WTC11 (cell line): ENCODE data around the gene SIK2. TPM values are rescaled to one million over a fixed set of nuclear protein-coding genes. Genes with fewer than 3 reads are reported as not detected.

Experiments
- ATAC-seq: fragments of 200-7000 bp; cut with Tn5 transposase; 2 replicates; pipeline ENCODE4 v1.10.0; 2021; ENCODE audit warnings: mild to moderate bottlenecking, moderate library complexity
- CTCF ChIA-PET: fragments of 300-600 bp; sonication (Branson Sonifier 250); formaldehyde crosslinking; loops from one replicate; lab custom pipeline; 2021; ENCODE audit warnings: antibody characterized with exemption; lab: Charles Lee
- POLR2A ChIA-PET: fragments of 350-600 bp; sonication (Branson Sonifier 250); formaldehyde crosslinking; loops from one replicate; lab custom pipeline; 2021; ENCODE audit warnings: antibody characterized with exemption; lab: Charles Lee
- DNase-seq: peaks from one replicate; pipeline ENCODE4 v3.0.0; 2021; ENCODE audit warnings: low spot score
- H3K27ac Mint-ChIP-seq: 2 replicates; pipeline ENCODE4 v1.8.0; 2021; ENCODE audit warnings: mixed read lengths
- H3K27me3 Mint-ChIP-seq: 2 replicates; pipeline ENCODE4 v1.8.0; 2021; ENCODE audit warnings: low read depth, mild to moderate bottlenecking, moderate library complexity, mixed read lengths
- H3K36me3 Mint-ChIP-seq: 2 replicates; pipeline ENCODE4 v1.8.0; 2021; ENCODE audit warnings: mixed read lengths
- H3K4me1 Mint-ChIP-seq: 2 replicates; pipeline ENCODE4 v1.8.0; 2022; ENCODE audit warnings: mixed read lengths
- H3K4me3 Mint-ChIP-seq: 2 replicates; pipeline ENCODE4 v1.8.0; 2021; ENCODE audit warnings: mild to moderate bottlenecking, moderate library complexity, mixed read lengths
- H3K9me3 Mint-ChIP-seq: 2 replicates; pipeline ENCODE4 v1.8.0; 2021; ENCODE audit warnings: mixed read lengths
- ATF3 ChIP-seq: sonication (generic); formaldehyde crosslinking; conservative IDR thresholded peaks from 2 replicates; pipeline ENCODE4 v1.8.1; 2022; ENCODE audit warnings: mild to moderate bottlenecking, missing genetic modification reagents
- E2F4 ChIP-seq: sonication (generic); formaldehyde crosslinking; IDR thresholded peaks from 2 replicates; pipeline ENCODE4 v1.8.1; 2022; ENCODE audit warnings: low read depth, mild to moderate bottlenecking, moderate library complexity, missing genetic modification reagents, borderline replicate concordance
- EMX1 ChIP-seq: fragments of 250-450 bp; sonication (Bioruptor Pico); IDR thresholded peaks from 2 replicates; pipeline ENCODE4 v1.8.0; 2021; ENCODE audit warnings: mild to moderate bottlenecking
- GABPB1 ChIP-seq: sonication (generic); formaldehyde crosslinking; IDR thresholded peaks from 2 replicates; pipeline ENCODE4 v1.8.1; 2023; ENCODE audit warnings: mild to moderate bottlenecking, missing genetic modification reagents
- HMGXB4 ChIP-seq: sonication (generic); formaldehyde crosslinking; IDR thresholded peaks from 2 replicates; pipeline ENCODE4 v1.8.1; 2023; ENCODE audit warnings: mild to moderate bottlenecking, moderate library complexity, missing genetic modification reagents
- IRF2 ChIP-seq: sonication (generic); formaldehyde crosslinking; IDR thresholded peaks from 2 replicates; pipeline ENCODE4 v1.8.0; 2022; ENCODE audit warnings: low read depth, missing genetic modification reagents, borderline replicate concordance
- JAZF1 ChIP-seq: fragments of 250-450 bp; sonication (Bioruptor Pico); IDR thresholded peaks from 2 replicates; pipeline ENCODE4 v1.9.0; 2021; ENCODE audit warnings: moderate library complexity, mild to moderate bottlenecking, inconsistent platforms
- JUN ChIP-seq: sonication (generic); formaldehyde crosslinking; IDR thresholded peaks from 2 replicates; pipeline ENCODE4 v1.8.0; 2023; ENCODE audit warnings: mild to moderate bottlenecking, missing genetic modification reagents
- NFATC4 ChIP-seq: fragments of 250-450 bp; sonication (Bioruptor Pico); IDR thresholded peaks from 2 replicates; pipeline ENCODE4 v1.9.0; 2021; ENCODE audit warnings: mild to moderate bottlenecking
- NFE2L1 ChIP-seq: sonication (generic); formaldehyde crosslinking; IDR thresholded peaks from 2 replicates; pipeline ENCODE4 v1.8.1; 2023; ENCODE audit warnings: missing genetic modification reagents
- OVOL2 ChIP-seq: fragments of 250-450 bp; sonication (Bioruptor Pico); IDR thresholded peaks from 2 replicates; pipeline ENCODE4 v1.9.0; 2021; ENCODE audit warnings: mild to moderate bottlenecking, borderline replicate concordance
- TEAD1 ChIP-seq: sonication (generic); formaldehyde crosslinking; IDR thresholded peaks from 2 replicates; pipeline ENCODE4 v1.8.0; 2022; ENCODE audit warnings: mild to moderate bottlenecking, missing genetic modification reagents
- USF1 ChIP-seq: sonication (generic); formaldehyde crosslinking; IDR thresholded peaks from 2 replicates; pipeline ENCODE4 v1.8.0; 2022; ENCODE audit warnings: mild to moderate bottlenecking, missing genetic modification reagents
- USF2 ChIP-seq: sonication (generic); formaldehyde crosslinking; IDR thresholded peaks from 2 replicates; pipeline ENCODE4 v1.8.1; 2023; ENCODE audit warnings: mild to moderate bottlenecking, missing genetic modification reagents, moderate library complexity
- ZNF317 ChIP-seq: sonication (generic); formaldehyde crosslinking; IDR thresholded peaks from 2 replicates; pipeline ENCODE4 v1.8.1; 2023; ENCODE audit warnings: low read depth, mild to moderate bottlenecking, moderate library complexity, missing genetic modification reagents, borderline replicate concordance
- ZNF396 ChIP-seq: fragments of 250-450 bp; sonication (Bioruptor Pico); IDR thresholded peaks from 2 replicates; pipeline ENCODE4 v1.8.0; 2021; ENCODE audit warnings: mild to moderate bottlenecking, moderate library complexity, borderline replicate concordance
- ZNF416 ChIP-seq: fragments of 250-450 bp; sonication (Bioruptor Pico); IDR thresholded peaks from 2 replicates; pipeline ENCODE4 v1.9.0; 2021; ENCODE audit warnings: mild to moderate bottlenecking, inconsistent platforms
- ZNF532 ChIP-seq: fragments of 250-450 bp; sonication (Bioruptor Pico); IDR thresholded peaks from 2 replicates; pipeline ENCODE4 v1.9.0; 2021; ENCODE audit warnings: mild to moderate bottlenecking, borderline replicate concordance
- ZNF671 ChIP-seq: fragments of 250-450 bp; sonication (Bioruptor Pico); IDR thresholded peaks from 2 replicates; pipeline ENCODE4 v1.8.0; 2021; ENCODE audit warnings: mild to moderate bottlenecking
- ZSCAN18 ChIP-seq: fragments of 250-450 bp; sonication (Bioruptor Pico); IDR thresholded peaks from 2 replicates; pipeline ENCODE4 v2.1.2; 2022; ENCODE audit warnings: mild to moderate bottlenecking, moderate library complexity
- total RNA-seq: library from RNA; stranded (reverse); gene quantifications from 3 replicates; pipeline ENCODE4 v1.2.3, GENCODE V29; 2021

The SIK2 gene
- total RNA-seq, 1 experiment from 2014 or later = 7.2 TPM

- POLR2A ChIA-PET = no interaction called here
These were observed 123.4 kb downstream of the SIK2 start for GRCh38 chr11:111725621-111726020.

GRCh38 chr11:111726301-111726713 lies 124.1 kb downstream of the SIK2 start:
- POLR2A ChIA-PET = no interaction called here
- Mint-ChIP-seq H3K27ac (no peak overlapping the region), H3K4me1 (peaks cover 15% of the 10 kb centered on the region), H3K4me3 (no peak overlapping the region), H3K27me3 (no peaks in the 10 kb centered on the region), H3K9me3 (no peaks in the 10 kb centered on the region), H3K36me3 (peaks cover 29% of the 10 kb centered on the region)
- DNase-seq = no peak
- TF ChIP-seq ZNF416 (CRISPR knock-in tag) (no peak), NFATC4 (no peak), ZNF396 (CRISPR knock-in tag) (no peak), GABPB1 (CRISPR knock-in tag) (peak; percentile 54; the same call in 1 of the 2 replicates), OVOL2 (CRISPR knock-in tag) (no peak)
- TF ChIP-seq, all 79 proteins: peak for 1
- CTCF ChIA-PET = interaction anchor here (1.3 kb wide), 1 partner anchor 51 kb away, joined by 3 read pairs; no protein-coding TSS in a partner anchor
- no peak for ATAC-seq

More at GRCh38 chr11:111725621-111726020, 123.4 kb downstream of the SIK2 start:
- CTCF ChIA-PET = interaction anchor here (1.3 kb wide), 1 partner anchor 52 kb away, joined by 3 read pairs; no protein-coding TSS in a partner anchor
- Mint-ChIP-seq H3K4me1 (peaks cover 15% of the 10 kb centered on the region), H3K36me3 (peaks cover 36% of the 10 kb centered on the region), H3K9me3 (no peaks in the 10 kb centered on the region), H3K27me3 (no peaks in the 10 kb centered on the region), H3K27ac (no peak overlapping the region), H3K4me3 (no peak overlapping the region)
- DNase-seq = no peak
- ATAC-seq = no peak
- TF ChIP-seq E2F4 (no peak), JAZF1 (no peak), TEAD1 (CRISPR knock-in tag) (no peak), USF1 (CRISPR knock-in tag) (no peak), ZNF532 (no peak), ZNF317 (CRISPR knock-in tag) (no peak), IRF2 (CRISPR knock-in tag) (no peak)

GRCh38 chr11:111727431-111727830 lies 125.2 kb downstream of the SIK2 start:
- Mint-ChIP-seq H3K9me3 (no peaks in the 10 kb centered on the region), H3K27me3 (no peaks in the 10 kb centered on the region), H3K4me1 (peaks cover 15% of the 10 kb centered on the region), H3K4me3 (no peak overlapping the region), H3K27ac (no peak overlapping the region), H3K36me3 (peaks cover 20% of the 10 kb centered on the region)
- POLR2A ChIA-PET = no interaction called here
- ATAC-seq = no peak
- CTCF ChIA-PET = interaction anchor here (1.0 kb wide), 1 partner anchor 204 kb away, joined by 5 read pairs; no protein-coding TSS in a partner anchor
- no peak for DNase-seq
- TF ChIP-seq USF2 = no peak
- TF ChIP-seq ZNF671 (CRISPR knock-in tag) = no peak
- no peak for TF ChIP-seq ZSCAN18 (CRISPR knock-in tag)
- TF ChIP-seq JUN = no peak
- TF ChIP-seq EMX1 (CRISPR knock-in tag) = no peak
- TF ChIP-seq ATF3 (CRISPR knock-in tag) = no peak
- no peak for TF ChIP-seq GABPB1 (CRISPR knock-in tag)
- no peak for TF ChIP-seq HMGXB4 (CRISPR knock-in tag)
- TF ChIP-seq NFE2L1 = no peak
